ENCODE data around the gene KIF5C. TPM values are rescaled to one million over a fixed set of nuclear protein-coding genes. Genes with fewer than 3 reads are reported as not detected.

Gene KIF5C
- total RNA-seq, 4 donors from 2014 or later = 0.51 to 2.8 (median 2.0) TPM

- H3K27me3 ChIP-seq = no peaks in the 10 kb centered on the region
- no peak overlapping the region for H3K4me3 ChIP-seq
- ATAC-seq = no peak
- no peak overlapping the region for H3K27ac ChIP-seq
- no peaks in the 10 kb centered on the region for H3K4me1 ChIP-seq
- intact Hi-C loops (cut with DNase I; ENCODE audit: low total_unique reads) (no loop called here), in situ Hi-C loops (cut with MboI; ENCODE audit: low sequenced_read_pairs in 4 of 4) (no loop called here)
- no peak for DNase-seq
- TF ChIP-seq CTCF (IDR thresholded peaks at IDR 0.05 in 4 of 5, conservative IDR thresholded peaks at IDR 0.05 in 1 of 5) (no peak), POLR2A (IDR thresholded peaks at IDR 0.05) (no peak)
- no peaks in the 10 kb centered on the region for H3K9me3 ChIP-seq
- H3K36me3 ChIP-seq = no peaks in the 10 kb centered on the region
Observed at GRCh38 chr2:148959745-148960144, 84.7 kb downstream of the KIF5C start.

- TF ChIP-seq CTCF (IDR thresholded peaks at IDR 0.05 in 4 of 5, conservative IDR thresholded peaks at IDR 0.05 in 1 of 5) (no peak), POLR2A (IDR thresholded peaks at IDR 0.05) (no peak)
- ATAC-seq = no peak
- Histone ChIP-seq H3K9me3 (no peaks in the 10 kb centered on the region), H3K27me3 (no peaks in the 10 kb centered on the region), H3K4me3 (no peak overlapping the region), H3K4me1 (no peaks in the 10 kb centered on the region), H3K27ac (no peak overlapping the region), H3K36me3 (no peaks in the 10 kb centered on the region)
- no peak for DNase-seq
- intact Hi-C loops (cut with DNase I; ENCODE audit: low total_unique reads) (no loop called here), in situ Hi-C loops (cut with MboI; ENCODE audit: low sequenced_read_pairs in 4 of 4) (no loop called here)
Observed at GRCh38 chr2:148960483-148960882, 85.5 kb downstream of the KIF5C start.

GRCh38 chr2:148963461-148963860 is 88.4 kb downstream of the KIF5C start:
- no peak for ATAC-seq
- no peaks in the 10 kb centered on the region for H3K4me1 ChIP-seq
- H3K4me3 ChIP-seq = no peak overlapping the region
- H3K36me3 ChIP-seq = no peaks in the 10 kb centered on the region
- TF ChIP-seq POLR2A (IDR thresholded peaks at IDR 0.05) = no peak
- TF ChIP-seq CTCF (IDR thresholded peaks at IDR 0.05 in 4 of 5, conservative IDR thresholded peaks at IDR 0.05 in 1 of 5) = no peak
- intact Hi-C loops (cut with DNase I; ENCODE audit: low total_unique reads) (no loop called here), in situ Hi-C loops (cut with MboI; ENCODE audit: low sequenced_read_pairs in 4 of 4) (no loop called here)
- H3K27me3 ChIP-seq = no peaks in the 10 kb centered on the region
- no peak overlapping the region for H3K27ac ChIP-seq
- DNase-seq = no peak
- no peaks in the 10 kb centered on the region for H3K9me3 ChIP-seq

- Histone ChIP-seq H3K4me3 (no peak overlapping the region), H3K36me3 (no peaks in the 10 kb centered on the region), H3K27ac (no peak overlapping the region), H3K9me3 (no peaks in the 10 kb centered on the region), H3K27me3 (no peaks in the 10 kb centered on the region), H3K4me1 (no peaks in the 10 kb centered on the region)
- TF ChIP-seq CTCF (IDR thresholded peaks at IDR 0.05 in 4 of 5, conservative IDR thresholded peaks at IDR 0.05 in 1 of 5) = no peak
- intact Hi-C loops (cut with DNase I; ENCODE audit: low total_unique reads) (no loop called here), in situ Hi-C loops (cut with MboI; ENCODE audit: low sequenced_read_pairs in 4 of 4) (no loop called here)
- DNase-seq (no peak), ATAC-seq (no peak)
Observed at GRCh38 chr2:148965623-148966437, 90.8 kb downstream of the KIF5C start.

- in situ Hi-C loops (cut with MboI; ENCODE audit: low sequenced_read_pairs in 4 of 4) = no loop called here
- H3K27ac ChIP-seq = no peak overlapping the region
- intact Hi-C loops (cut with DNase I; ENCODE audit: low total_unique reads) = no loop called here
Observed at GRCh38 chr2:148966438-148966758, 91.4 kb downstream of the KIF5C start.

More at GRCh38 chr2:148966438-148966758, 91.4 kb downstream of the KIF5C start:
- H3K4me3 ChIP-seq = no peak overlapping the region
- H3K36me3 ChIP-seq = no peaks in the 10 kb centered on the region
- TF ChIP-seq POLR2A (IDR thresholded peaks at IDR 0.05) (no peak), CTCF (IDR thresholded peaks at IDR 0.05 in 4 of 5, conservative IDR thresholded peaks at IDR 0.05 in 1 of 5) (no peak)
- no peaks in the 10 kb centered on the region for H3K27me3 ChIP-seq
- DNase-seq = no peak
- H3K4me1 ChIP-seq = no peaks in the 10 kb centered on the region
- H3K9me3 ChIP-seq = no peaks in the 10 kb centered on the region
- ATAC-seq = no peak

All from gastrocnemius medialis (tissue), 4 donors.